HEK293T (cell line): ENCODE data around the gene SLC7A6.

ENCODE experiments used
- CTCF ChIA-PET: fragments of 350-600 bp; formaldehyde crosslinking; extraction: SDS; loops from one replicate; lab custom pipeline; 2021; ENCODE audit warnings: antibody characterized with exemption, inconsistent platforms; lab: Yijun Ruan, JAX
- POLR2A ChIA-PET: fragments of 350-600 bp; formaldehyde crosslinking; extraction: SDS; loops from one replicate; lab custom pipeline; 2020; ENCODE audit warnings: antibody characterized with exemption, inconsistent platforms; lab: Yijun Ruan, JAX
- DNase-seq: peaks from one replicate; pipeline ENCODE4 v3.0.0; 2012; ENCODE audit warnings: mixed read lengths; ENCODE audit errors: extremely low spot score
- ARNT ChIP-seq: fragments of 450-650 bp; IDR thresholded peaks from 2 replicates; pipeline ENCODE4 v1.6.1; 2017; ENCODE audit warnings: mild to moderate bottlenecking
- BHLHE40 ChIP-seq: fragments of 450-650 bp; IDR thresholded peaks from 2 replicates; pipeline ENCODE4 v1.6.1; 2016; ENCODE audit warnings: mild to moderate bottlenecking, moderate library complexity, borderline replicate concordance
- CTBP1 ChIP-seq: fragments of 450-650 bp; IDR thresholded peaks from 2 replicates; pipeline ENCODE4 v1.6.1; 2016; ENCODE audit warnings: borderline replicate concordance
- ELF4 ChIP-seq: fragments of 450-650 bp; IDR thresholded peaks from 2 replicates; pipeline ENCODE4 v1.6.1; 2017; ENCODE audit warnings: antibody characterized with exemption
- FOXA1 ChIP-seq: fragments of 450-650 bp; IDR thresholded peaks from 2 replicates; pipeline ENCODE4 v1.6.1; 2016; ENCODE audit warnings: mild to moderate bottlenecking
- FOXK2 ChIP-seq: fragments of 450-650 bp; IDR thresholded peaks from 2 replicates; pipeline ENCODE4 v1.6.1; 2016; ENCODE audit warnings: mild to moderate bottlenecking
- FOXM1 ChIP-seq: fragments of 450-650 bp; IDR thresholded peaks from 2 replicates; pipeline ENCODE4 v1.6.1; 2017; ENCODE audit warnings: mild to moderate bottlenecking, borderline replicate concordance
- HDGF ChIP-seq: fragments of 450-650 bp; IDR thresholded peaks from 2 replicates; pipeline ENCODE4 v1.6.1; 2017; ENCODE audit warnings: antibody characterized with exemption, borderline replicate concordance
- L3MBTL2 ChIP-seq: fragments of 450-650 bp; conservative IDR thresholded peaks from 2 replicates; pipeline ENCODE4 v1.6.1; 2016; ENCODE audit warnings: mild to moderate bottlenecking
- LEF1 ChIP-seq: fragments of 450-650 bp; IDR thresholded peaks from 2 replicates; pipeline ENCODE4 v1.6.1; 2017; ENCODE audit warnings: mild to moderate bottlenecking, borderline replicate concordance
- NFRKB ChIP-seq: fragments of 450-650 bp; IDR thresholded peaks from 2 replicates; pipeline ENCODE4 v1.6.1; 2016; ENCODE audit warnings: mild to moderate bottlenecking, moderate library complexity
- PKNOX1 ChIP-seq: fragments of 450-650 bp; IDR thresholded peaks from 2 replicates; pipeline ENCODE4 v1.6.1; 2016
- SP1 ChIP-seq: fragments of 450-650 bp; IDR thresholded peaks from 2 replicates; pipeline ENCODE4 v1.6.1; 2017
- SUZ12 ChIP-seq: fragments of 450-650 bp; IDR thresholded peaks from 2 replicates; pipeline ENCODE4 v1.6.1; 2016; ENCODE audit warnings: mild to moderate bottlenecking
- TARDBP ChIP-seq: fragments of 450-650 bp; IDR thresholded peaks from 2 replicates; pipeline ENCODE4 v1.6.1; 2016
- ZNF384 ChIP-seq: fragments of 450-650 bp; IDR thresholded peaks from 2 replicates; pipeline ENCODE4 v1.6.1; 2016

The SLC7A6 gene

GRCh38 chr16:68263559-68264127, 683 bp upstream of the SLC7A6 start:
- POLR2A ChIA-PET, result interaction anchor here (0.7 to 3.6 kb wide), 16 partner anchors 9 to 241 kb away, joined by 3 to 35 read pairs (median 4); partner anchors contain the start of genes DDX28, DUS2, PLA2G15 and PRMT7
- CTCF ChIA-PET, result interaction anchor here (0.6 to 2.2 kb wide), 19 partner anchors 9 to 258 kb away, joined by 3 to 28 read pairs (median 5); partner anchors contain the start of genes PLA2G15, PRMT7 and SLC7A6OS
- TF ChIP-seq ARNT (no peak), SUZ12 (no peak), BHLHE40 (no peak), TARDBP (no peak), ZNF384 (no peak), LEF1 (no peak), FOXA1 (no peak), SP1 (no peak), HDGF (no peak)

GRCh38 chr16:68265078-68265920, 973 bp downstream of the SLC7A6 start:
- ChIA-PET CTCF (interaction anchor here (2.2 kb wide), 1 partner anchor 63 kb away, joined by 28 read pairs; no protein-coding TSS in a partner anchor), POLR2A (interaction anchor here (1.1 to 3.6 kb wide), 2 partner anchors 20 to 46 kb away, joined by 3 to 35 read pairs; partner anchors contain the start of genes PLA2G15, PRMT7 and SLC7A6OS)
- peak; percentile 32 for DNase-seq
- TF ChIP-seq ARNT (no peak), LEF1 (no peak), PKNOX1 (no peak), BHLHE40 (no peak), FOXK2 (no peak), FOXA1 (no peak), ZNF384 (no peak), TARDBP (no peak)

More at GRCh38 chr16:68263559-68264127, 683 bp upstream of the SLC7A6 start:
- DNase-seq, result no peak

- no peak for TF ChIP-seq TARDBP
- TF ChIP-seq PKNOX1, result no peak
- TF ChIP-seq NFRKB, result no peak
- TF ChIP-seq FOXM1, result no peak
- TF ChIP-seq FOXA1, result no peak
- TF ChIP-seq HDGF, result no peak
- no peak for TF ChIP-seq BHLHE40
- TF ChIP-seq ZNF384, result no peak
- TF ChIP-seq ELF4, result no peak
- no peak for DNase-seq
- ChIA-PET POLR2A (interaction anchor here (1.9 kb wide), 1 partner anchor 43 kb away, joined by 9 read pairs; the partner anchor contains the start of genes PRMT7 and SLC7A6OS), CTCF (no interaction called here)
These were observed 3.5 kb downstream of the SLC7A6 start for GRCh38 chr16:68267612-68268405.

- ChIA-PET POLR2A (no interaction called here), CTCF (no interaction called here)
- DNase-seq, result no peak
- TF ChIP-seq HDGF, result no peak
- TF ChIP-seq CTBP1, result no peak
- TF ChIP-seq LEF1, result no peak
- no peak for TF ChIP-seq ELF4
- TF ChIP-seq ZNF384, result no peak
- TF ChIP-seq BHLHE40, result no peak
- no peak for TF ChIP-seq TARDBP
- TF ChIP-seq PKNOX1, result no peak
- no peak for TF ChIP-seq SP1
- no peak for TF ChIP-seq ARNT
- no peak for TF ChIP-seq FOXA1
- TF ChIP-seq FOXM1, result no peak
- no peak for TF ChIP-seq FOXK2
- no peak for TF ChIP-seq L3MBTL2
- no peak for TF ChIP-seq NFRKB
- no peak for TF ChIP-seq SUZ12
These were observed 5.5 kb downstream of the SLC7A6 start for GRCh38 chr16:68269793-68270192.

GRCh38 chr16:68270353-68270752, 6.0 kb downstream of the SLC7A6 start:
- POLR2A ChIA-PET, result no interaction called here

More at GRCh38 chr16:68270353-68270752, 6.0 kb downstream of the SLC7A6 start:
- TF ChIP-seq L3MBTL2 (no peak), LEF1 (no peak), TARDBP (no peak), ARNT (no peak), NFRKB (no peak), ELF4 (no peak), ZNF384 (no peak), FOXA1 (no peak), PKNOX1 (no peak), FOXK2 (no peak)
- CTCF ChIA-PET, result no interaction called here
- no peak for DNase-seq
